GM08714 (cell line): ENCODE measurements around the gene SERP2.

Source experiments
- H3K4me3 ChIP-seq: fragments of 200-500 bp; sonication (Bioruptor generic); 2 replicates; pipeline ENCODE4 v1.5.1; 2014; ENCODE audit warnings: mild to moderate bottlenecking, low read length, inconsistent platforms
- ZNF274 ChIP-seq: IDR thresholded peaks from 2 replicates; pipeline ENCODE4 v1.6.1; 2012; ENCODE audit warnings: mild to moderate bottlenecking, low read depth, low read length

The SERP2 gene

DNA sequence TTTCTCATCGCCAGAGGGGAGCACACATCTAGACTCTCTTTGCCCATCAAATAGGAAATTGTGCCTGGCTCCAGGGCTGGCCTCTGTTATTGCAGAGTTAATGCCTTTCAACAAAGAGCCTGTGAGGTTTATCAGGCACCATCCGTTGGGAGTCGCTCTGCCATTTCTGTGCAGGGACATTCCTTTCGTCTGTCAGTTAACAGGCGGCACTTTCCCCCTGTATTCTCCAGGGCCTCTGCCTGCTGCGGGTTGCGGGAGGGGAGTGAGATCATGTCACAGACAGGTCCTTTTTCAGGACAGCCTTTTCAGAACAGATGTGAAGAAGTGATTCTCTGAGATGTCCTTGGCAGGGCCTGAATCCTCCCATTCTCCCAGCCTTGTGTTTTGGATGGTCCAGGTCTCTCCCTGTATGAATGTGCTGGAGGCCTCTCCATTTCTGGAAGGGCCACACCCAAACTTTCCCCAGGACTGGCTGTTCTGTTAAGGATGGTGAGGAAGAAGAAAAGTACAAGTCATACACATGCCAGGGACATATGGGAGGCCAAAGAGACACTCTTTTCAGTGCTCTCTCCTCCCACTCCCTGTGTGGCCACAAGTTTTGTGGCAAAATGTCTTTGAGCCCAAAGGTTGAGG is 14.9 kb downstream of the SERP2 start:
- H3K4me3 ChIP-seq: no peak overlapping the region
- TF ChIP-seq ZNF274: no peak

DNA sequence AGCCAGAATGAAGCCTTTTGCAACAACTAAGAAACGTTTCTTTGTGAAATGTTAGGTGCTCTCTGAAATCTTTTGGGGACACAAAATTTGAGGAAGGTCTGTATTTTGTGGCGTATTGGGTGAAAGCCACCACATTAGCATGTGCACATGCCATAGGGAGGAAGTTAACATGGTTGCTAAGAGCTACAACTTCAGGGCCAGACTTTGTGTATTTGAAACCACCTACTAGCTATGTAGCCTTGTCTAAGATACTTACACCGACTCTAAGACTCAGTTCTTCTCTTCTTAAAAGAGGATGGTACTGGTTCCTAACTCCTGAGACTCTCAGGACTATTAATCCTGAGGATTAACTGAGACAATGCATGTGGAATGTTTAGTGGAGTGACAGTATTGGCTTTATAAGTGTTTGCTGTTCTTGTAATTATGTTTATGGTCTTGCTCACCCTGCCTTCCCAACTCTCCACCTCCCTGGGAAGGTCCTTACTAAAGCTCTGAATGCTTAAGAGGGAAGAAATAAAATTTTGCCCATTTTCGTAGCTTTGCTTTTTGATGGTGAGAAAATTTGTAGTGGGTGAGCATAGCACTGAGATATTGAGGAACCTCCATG is 15.5 kb downstream of the SERP2 start:
- H3K4me3 ChIP-seq: no peak overlapping the region
- no peak for TF ChIP-seq ZNF274

DNA sequence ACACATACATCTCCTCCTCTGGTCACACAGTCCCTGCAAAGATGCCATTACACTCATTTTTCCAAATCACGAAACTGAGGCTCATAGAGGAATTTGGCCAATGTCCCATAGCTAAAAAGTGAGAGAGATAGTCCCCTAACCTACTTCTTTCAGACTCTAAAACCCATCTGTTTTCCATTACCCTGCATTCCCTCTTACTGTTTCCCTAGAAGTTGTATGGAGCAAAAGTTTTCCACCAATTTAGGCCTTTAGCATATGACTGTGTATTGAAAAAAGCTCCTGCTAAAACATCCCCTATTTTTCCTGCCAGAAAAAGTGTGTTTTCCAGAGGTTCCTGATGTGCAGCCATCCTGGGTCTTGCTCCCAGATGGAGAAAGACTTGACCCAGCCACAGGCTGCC is 16.3 kb downstream of the SERP2 start:
- TF ChIP-seq ZNF274: no peak
- H3K4me3 ChIP-seq: no peak overlapping the region

DNA sequence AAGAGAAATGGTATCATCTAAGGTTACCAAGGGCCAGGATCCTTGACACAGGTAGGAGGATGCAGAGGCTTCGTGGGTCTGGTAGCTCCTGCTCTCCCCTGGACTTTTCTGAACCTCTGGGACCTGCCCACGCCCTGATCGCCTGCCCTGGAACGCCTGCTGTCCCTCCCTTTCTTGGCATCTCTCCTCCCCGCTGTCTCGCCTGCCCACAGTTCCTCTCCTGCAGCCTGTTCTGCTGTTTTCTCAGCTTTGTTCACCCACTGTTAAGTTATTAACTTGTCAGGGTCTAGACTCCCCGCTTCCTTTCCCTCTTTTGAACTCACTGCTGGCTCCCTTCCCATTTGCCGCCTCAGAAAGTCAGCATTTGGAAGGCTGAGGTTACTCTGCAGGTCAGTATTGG is 19.8 kb downstream of the SERP2 start:
- H3K4me3 ChIP-seq: no peak overlapping the region
- TF ChIP-seq ZNF274: no peak

DNA sequence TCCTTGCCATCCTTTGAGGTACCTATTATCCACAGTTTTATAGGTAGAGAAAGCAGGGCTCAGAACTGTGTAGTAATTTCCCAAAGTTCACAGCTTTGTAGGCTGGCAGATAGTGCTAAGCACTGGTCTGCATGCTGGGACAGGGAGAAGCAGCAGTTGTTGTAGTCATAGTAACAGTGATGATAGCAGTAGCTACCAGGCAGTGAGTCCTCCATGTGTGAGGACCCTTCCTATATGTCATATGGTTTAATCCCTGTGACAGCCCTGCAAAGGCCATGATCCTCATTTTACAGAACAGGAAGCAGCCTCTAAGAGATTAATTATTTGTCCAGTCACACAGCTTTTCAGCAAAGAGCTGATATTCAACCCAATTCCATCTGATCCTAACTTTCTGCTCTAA is 21.0 kb downstream of the SERP2 start:
- TF ChIP-seq ZNF274: no peak
- no peak overlapping the region for H3K4me3 ChIP-seq

DNA sequence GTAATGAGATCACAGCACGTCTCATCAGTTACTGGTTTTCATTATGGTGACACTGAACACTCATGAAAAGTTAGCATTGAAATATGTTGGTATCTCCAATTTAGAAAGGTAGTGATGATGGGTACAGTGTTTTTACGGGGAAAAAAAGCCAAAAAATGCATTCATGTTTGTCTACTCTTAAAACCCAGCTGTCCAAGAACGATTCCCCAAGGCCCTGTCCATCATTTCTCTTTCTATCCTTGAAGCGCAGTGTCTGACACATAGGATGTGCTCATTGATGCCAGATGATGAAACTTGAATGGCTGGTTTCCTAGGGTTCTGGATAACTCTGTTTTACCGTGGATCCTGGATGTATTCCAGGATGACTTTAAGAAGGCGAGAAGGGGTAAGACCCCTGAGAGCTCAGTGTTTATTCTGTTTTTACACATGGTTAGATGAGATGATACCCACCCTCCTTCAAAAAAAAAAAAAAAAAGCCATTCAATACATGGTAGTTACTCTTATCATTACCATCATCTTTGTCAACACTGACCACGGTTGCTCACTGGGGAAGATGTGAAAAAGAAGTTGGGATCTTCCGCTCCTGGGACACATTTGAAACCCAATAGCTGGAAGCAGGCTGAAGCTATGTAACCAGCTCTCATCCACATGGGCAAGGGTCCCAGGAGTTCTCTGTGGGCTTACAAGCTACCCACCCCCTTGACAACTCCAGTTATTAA is 22.5 kb downstream of the SERP2 start:
- TF ChIP-seq ZNF274: no peak
- no peak overlapping the region for H3K4me3 ChIP-seq

DNA sequence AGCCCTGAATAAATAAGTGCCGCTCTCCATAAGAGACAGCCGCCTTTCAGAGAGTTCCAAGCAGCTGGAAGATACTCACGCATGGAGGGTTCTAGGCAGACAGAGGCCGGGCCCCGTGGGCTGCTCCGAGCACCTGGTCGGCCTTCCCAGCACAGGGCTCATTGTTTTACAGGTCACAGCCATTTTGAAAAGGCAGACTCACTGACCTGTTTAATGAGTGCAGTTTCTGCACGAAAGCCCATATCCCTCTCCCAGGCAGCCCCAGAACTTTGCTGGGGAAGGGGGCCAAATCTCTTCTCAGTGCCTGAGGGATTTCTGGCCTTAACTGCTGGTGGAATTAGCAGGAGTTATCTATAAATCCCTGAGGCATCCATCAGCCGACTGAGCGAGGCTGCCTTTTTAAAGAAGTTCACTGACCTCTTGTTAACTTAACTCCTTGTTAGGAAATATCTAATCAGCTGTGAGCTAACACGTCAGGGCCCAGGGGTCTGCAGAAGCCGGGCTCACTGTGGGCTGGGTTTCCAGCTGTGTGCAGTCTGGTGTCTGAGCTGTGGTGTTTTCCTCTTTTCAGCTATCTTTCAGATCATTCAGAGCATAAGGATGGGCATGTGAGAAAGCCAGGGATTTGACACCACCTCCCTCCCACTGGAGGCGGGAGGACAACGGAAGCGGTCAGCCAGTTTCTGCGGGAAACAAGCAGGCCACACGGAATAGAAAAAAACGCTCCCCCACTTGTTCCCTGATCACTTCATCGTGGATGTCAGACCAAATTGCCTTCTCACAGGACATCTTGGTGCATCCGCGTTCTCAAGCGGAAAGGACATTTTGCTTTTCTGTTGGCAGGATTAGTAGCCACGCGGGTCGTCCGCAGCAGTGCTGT is 23.3 kb downstream of the SERP2 start:
- no peak for TF ChIP-seq ZNF274
- H3K4me3 ChIP-seq: no peak overlapping the region

DNA sequence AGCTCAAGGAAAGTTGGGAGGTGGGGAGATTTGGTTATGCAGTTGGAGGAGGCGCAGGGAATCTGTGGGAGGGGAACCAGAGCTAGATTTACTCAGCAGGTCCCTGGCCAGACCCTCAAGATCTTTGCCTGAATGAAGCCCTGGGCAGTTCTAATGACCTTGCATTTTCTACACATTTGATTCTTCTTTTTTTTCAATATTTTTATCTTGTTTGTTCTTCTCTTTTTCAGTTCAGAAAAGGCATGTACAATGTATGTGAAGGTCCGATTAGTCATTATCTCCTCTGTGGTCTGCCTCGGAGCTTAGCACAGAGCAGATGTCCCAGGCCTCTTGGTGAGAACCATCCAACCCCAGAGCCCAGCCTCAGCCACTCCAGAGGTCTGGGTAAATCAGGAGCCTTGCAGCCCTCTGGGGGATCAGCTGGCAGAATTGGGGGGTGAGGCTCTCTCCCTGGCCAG is 24.2 kb downstream of the SERP2 start:
- H3K4me3 ChIP-seq: no peak overlapping the region
- no peak for TF ChIP-seq ZNF274

DNA sequence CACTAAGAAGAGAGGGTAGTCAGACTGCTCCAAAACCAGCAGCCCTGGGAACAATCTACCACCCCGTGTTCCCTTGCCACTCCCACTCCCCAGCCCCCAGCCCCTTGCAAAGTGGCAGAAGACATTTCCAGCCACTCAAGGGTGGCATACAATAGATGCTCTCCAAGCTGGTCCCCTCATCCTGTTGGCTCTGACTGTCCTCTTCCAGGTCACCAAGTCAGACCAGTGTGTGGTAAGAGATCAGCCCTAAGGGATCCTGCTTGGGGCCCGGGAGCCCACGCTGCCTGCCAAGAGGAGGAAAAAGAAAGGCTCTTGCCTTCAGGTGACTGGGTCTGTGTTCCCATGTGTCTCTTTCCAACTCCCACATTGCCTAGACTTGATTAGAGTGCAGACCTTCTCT is 25.0 kb downstream of the SERP2 start:
- H3K4me3 ChIP-seq: no peak overlapping the region
- TF ChIP-seq ZNF274: no peak

DNA sequence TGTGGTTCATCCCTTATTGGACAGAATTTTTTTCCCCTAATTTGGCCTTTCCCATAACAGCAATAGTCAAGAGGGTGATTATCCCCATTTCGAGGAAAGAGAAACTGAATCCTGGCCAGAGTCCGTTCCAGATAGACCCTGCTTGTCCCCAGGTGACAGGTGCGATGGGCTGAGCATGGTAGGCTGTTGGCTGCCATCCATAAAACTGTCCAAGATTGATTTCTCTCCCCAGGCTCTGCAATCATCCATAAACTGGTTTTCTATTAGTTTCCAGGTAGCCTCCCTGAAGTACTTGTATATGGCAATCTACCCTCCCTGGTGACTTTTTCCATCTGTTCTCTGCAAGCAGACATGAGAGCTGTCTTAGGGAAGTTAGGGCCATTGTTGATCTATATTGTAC is 25.4 kb downstream of the SERP2 start:
- TF ChIP-seq ZNF274: no peak
- H3K4me3 ChIP-seq: no peak overlapping the region

DNA sequence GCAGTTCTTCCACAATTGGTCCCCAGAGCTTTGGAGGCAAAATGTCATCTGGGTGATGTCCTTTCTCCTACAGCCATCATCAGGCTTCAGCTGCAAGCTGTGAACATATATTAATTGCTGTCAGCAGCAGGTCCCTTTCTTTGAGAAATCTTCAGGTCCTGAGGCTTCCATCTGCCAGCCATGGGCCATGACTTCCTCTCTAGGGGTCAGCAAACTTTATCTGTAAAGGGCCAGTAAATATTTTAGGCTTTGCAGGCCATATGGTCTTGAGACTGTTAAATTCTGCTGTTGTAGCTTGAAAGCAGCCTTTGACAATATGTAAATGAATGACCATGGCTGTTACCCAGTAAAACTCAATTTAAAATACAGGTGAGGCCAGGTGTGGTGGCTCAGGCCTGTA is 27.1 kb downstream of the SERP2 start:
- H3K4me3 ChIP-seq: no peak overlapping the region
- TF ChIP-seq ZNF274: no peak

DNA sequence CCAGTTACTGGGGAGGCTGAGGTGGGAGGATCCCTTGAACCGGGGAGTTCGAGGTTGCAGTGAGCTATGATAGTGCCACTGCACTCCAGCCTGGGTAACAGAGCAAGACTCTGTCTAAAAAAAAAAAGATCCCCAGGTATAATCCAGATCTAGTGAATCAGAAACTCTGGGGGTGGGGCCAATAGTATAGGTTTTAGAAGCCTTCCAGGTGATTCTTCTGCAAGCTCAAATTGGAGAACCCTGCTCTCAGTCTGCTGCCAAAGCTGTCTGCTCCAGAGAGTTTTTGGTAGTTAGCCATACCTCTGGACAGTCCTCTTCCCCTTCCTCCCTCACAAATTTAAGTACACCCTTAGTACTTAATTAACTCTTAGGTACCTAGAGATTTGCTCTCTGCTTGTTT is 28.0 kb downstream of the SERP2 start:
- no peak for TF ChIP-seq ZNF274

DNA sequence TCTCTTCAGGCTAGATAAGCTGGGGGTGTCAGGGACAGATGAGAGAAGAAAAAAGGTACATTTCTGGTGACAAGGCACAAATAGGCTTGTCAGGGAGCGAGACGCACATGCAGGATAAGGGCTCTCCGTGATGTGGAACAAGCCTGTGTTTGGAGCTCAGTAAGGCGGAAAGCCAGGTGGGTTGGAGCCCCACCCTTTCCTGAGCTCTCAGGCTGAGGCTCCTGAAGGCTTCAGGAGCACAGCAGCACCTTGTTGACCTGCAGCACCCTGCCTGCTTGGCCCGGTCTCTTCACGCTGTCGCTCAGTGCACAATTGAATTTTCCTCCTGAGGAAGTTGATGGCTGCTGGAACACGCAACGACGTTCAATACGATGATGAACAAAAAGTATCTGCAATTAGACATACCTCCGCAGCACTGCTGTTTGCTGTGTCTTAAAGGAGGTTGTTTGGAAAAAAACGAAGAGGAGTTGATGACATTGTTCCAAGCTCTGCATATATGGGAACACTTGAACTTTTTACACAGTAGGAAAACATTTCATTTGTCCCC is 29.3 kb downstream of the SERP2 start:
- TF ChIP-seq ZNF274: no peak
- no peak overlapping the region for H3K4me3 ChIP-seq

More for the DNA sequence above, 28.0 kb downstream of the SERP2 start:
- no peak overlapping the region for H3K4me3 ChIP-seq

DNA sequence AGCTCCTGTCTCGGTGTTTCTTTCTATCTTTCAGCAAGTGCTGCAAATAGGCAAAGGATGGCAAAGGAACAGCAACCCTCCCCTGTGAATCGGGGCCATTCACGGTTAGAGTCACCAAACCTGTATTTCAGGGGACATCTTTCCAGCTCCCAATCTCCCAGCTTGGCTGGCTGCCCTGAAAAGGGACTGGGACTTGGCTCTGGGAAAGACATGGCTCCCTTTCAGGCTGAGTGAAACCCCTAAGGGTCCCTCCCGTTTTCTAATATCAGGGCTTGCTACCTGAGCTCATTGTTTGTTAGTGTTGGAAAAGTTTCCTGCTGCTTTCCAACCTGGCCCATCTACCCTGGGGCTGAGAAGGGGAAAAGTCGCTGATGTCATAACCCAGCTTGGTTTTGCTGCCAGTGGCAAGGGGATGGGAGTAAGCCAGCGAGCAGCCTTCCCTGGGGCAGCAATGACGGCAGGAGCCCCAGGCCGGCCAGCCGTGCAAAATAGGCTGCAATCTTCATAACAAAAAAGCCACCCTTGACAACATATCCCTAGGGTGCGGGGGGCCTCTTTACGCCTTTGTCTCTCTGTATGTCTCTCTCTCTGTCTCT is 29.9 kb downstream of the SERP2 start:
- TF ChIP-seq ZNF274: no peak
- H3K4me3 ChIP-seq: no peak overlapping the region
